Ascending aorta (tissue), 2 donors: ENCODE measurements around the gene TLR6. TPM values are rescaled to one million over a fixed set of nuclear protein-coding genes. Genes with fewer than 3 reads are reported as not detected.
A peak's percentile ranks its signal among the peaks of the same experiment; 100 is the strongest.

Experiments used
- DNase-seq, 2 donors: peaks; one replicate each; pipeline ENCODE4 v3.0.0-alpha.2; 2019; ENCODE audit warnings: low spot score in 2 of 2
- H3K27ac ChIP-seq, 2 donors: fragments of 200-600 bp; sonication (generic); one replicate each; pipeline ENCODE4 v1.5.1; 2016 to 2017; ENCODE audit warnings: mild to moderate bottlenecking in 1 of 2
- H3K27me3 ChIP-seq: fragments of 200-600 bp; sonication (generic); one replicate; pipeline ENCODE4 v1.5.1; 2017
- H3K36me3 ChIP-seq, 2 donors: fragments of 200-600 bp; sonication (generic); one replicate each; pipeline ENCODE4 v1.5.1; 2016
- H3K4me1 ChIP-seq, 2 donors: fragments of 200-600 bp; sonication (generic); one replicate each; pipeline ENCODE4 v1.5.1; 2016 to 2017; ENCODE audit warnings: mild to moderate bottlenecking in 1 of 2
- H3K4me3 ChIP-seq, 2 donors: fragments of 200-600 bp; sonication (generic); one replicate each; pipeline ENCODE4 v1.5.1; 2016 to 2017; ENCODE audit warnings: mild to moderate bottlenecking in 1 of 2
- H3K9me3 ChIP-seq, 2 donors: fragments of 200-600 bp; sonication (generic); one replicate each; pipeline ENCODE4 v1.5.1; 2016
- CTCF ChIP-seq, 3 experiments: fragments of 200-600 bp in 2 of 3; fragments of 450-650 bp in 1 of 3; sonication (generic) in 2 of 3; IDR thresholded peaks; one replicate each; pipeline ENCODE4 v1.5.1; 2016 to 2019; ENCODE audit warnings: antibody characterized with exemption in 3 of 3, mild to moderate bottlenecking in 1 of 3, moderate library complexity in 1 of 3
- intact Hi-C: fragments of 100-400 bp; cut with DNase I; formaldehyde crosslinking; loops from one replicate; pipeline ENCODE4 v1.15.1; 2023
- total RNA-seq: library from RNA; depleted of rRNA; stranded (reverse); fragments of >200 nt; gene quantifications from one replicate; pipeline ENCODE4 v1.1.0, GENCODE V29; 2016

The TLR6 gene
- total RNA-seq, 1 donor from 2014 or later, result 0.11 TPM

DNA sequence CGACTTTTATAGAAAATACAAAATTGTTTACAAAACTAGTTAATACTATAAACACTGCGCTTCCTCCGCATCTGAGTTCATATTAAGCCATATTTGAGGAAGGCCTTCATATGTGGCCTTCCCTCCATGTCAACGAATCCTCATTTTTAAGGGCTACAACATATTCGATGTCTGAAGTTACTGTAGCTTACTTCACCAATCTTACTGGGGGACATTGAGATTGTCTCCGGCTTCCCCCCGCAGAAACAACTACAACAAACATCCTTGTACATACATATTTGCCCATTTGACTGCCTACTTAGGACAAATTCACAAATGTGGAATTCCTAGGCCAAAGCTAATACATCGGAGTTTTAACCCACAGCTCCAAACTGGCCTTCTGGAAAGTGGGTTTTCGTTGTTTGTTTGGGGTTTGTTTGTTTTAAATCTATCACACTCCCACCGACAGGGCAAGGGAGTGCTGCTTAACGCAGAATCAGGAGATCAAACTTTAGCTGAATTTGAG, 10.4 kb upstream of the TLR6 start:
- no peak for DNase-seq

GRCh38 chr4:38865445-38865844, 8.8 kb upstream of the TLR6 start:
- Histone ChIP-seq H3K9me3 (no peaks in the 10 kb centered on the region), H3K36me3 (no peaks in the 10 kb centered on the region), H3K4me1 (peaks cover 0 to 8% of the 10 kb centered on the region in 2 donors), H3K27ac (no peak overlapping the region), H3K27me3 (no peaks in the 10 kb centered on the region), H3K4me3 (no peak overlapping the region)
- intact Hi-C loops, result loop anchor here (5.0 to 10.0 kb wide), 4 partner anchors 179 to 691 kb away; partner anchors contain the start of genes KLF3 and WDR19
- no peak for TF ChIP-seq CTCF (IDR thresholded peaks at IDR 0.05)
- no peak for DNase-seq

More for the DNA sequence above, 10.4 kb upstream of the TLR6 start:
- Histone ChIP-seq H3K4me3 (peak overlapping the region; percentile 74 to 83), H3K9me3 (no peaks in the 10 kb centered on the region), H3K27me3 (no peaks in the 10 kb centered on the region), H3K27ac (peak overlapping the region; percentile 75 to 94), H3K36me3 (peaks cover 0 to 4% of the 10 kb centered on the region in 2 donors), H3K4me1 (peaks cover 0 to 13% of the 10 kb centered on the region in 2 donors)
- intact Hi-C loops, result loop anchor here (1.0 to 10.0 kb wide), 5 partner anchors 22 to 692 kb away; partner anchors contain the start of genes KLF3 and WDR19
- TF ChIP-seq CTCF (IDR thresholded peaks at IDR 0.05), result no peak

DNA sequence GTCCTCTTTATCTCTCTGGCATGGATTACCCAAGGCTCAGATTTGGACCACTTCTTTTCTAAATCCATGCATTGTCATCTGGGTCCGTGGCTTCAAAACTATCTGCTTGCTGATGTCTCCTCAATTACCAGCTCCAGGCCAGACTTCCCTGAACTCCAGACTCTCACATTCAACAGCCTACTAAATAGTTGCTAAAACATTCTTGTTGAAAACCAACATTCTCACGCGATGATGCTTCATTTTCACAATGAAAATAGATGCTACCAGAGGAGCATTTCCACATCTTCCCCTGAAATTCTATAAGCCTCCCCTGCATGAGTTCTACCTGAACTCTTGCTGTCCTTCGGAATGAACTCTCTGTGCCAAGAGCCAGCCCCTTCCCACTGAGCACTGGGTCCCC, 5.2 kb upstream of the TLR6 start:
- Histone ChIP-seq H3K4me1 (no peaks in the 10 kb centered on the region), H3K36me3 (no peaks in the 10 kb centered on the region), H3K27me3 (no peaks in the 10 kb centered on the region), H3K9me3 (no peaks in the 10 kb centered on the region), H3K27ac (no peak overlapping the region), H3K4me3 (no peak overlapping the region)
- DNase-seq, result no peak
- TF ChIP-seq CTCF (IDR thresholded peaks at IDR 0.05), result no peak
- intact Hi-C loops, result loop anchor here (10.0 kb wide), 2 partner anchors 183 to 687 kb away; no protein-coding TSS in a partner anchor

DNA sequence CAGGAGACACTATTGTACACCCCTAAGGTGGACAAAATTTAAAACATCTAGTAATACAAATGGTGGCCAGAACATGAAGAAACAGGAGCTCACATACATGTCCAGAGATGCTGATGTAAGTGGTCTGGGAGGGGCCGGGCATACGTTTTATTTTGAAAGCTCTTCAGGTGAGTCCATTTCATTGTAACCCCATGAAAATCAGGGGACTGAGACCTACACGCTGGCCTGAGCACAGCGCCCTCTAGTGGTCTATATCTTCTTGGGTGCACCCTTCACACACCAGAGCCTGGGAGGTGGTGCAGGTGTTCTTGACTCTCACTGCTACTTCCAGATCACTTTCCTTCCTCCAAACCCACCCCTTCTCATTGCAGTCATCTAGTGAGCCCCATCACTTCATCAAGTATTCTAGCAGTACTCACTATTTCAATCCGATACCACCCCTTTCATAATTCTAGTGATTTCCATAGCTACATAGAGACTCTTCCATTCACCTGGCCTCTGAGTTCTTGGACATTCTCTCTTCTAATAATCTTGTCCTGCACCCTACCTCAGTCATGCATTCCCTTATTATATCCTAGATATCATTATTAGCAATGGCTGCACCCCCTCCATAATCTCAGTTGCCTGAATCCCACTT, 4.3 kb upstream of the TLR6 start:
- H3K36me3 ChIP-seq, result no peaks in the 10 kb centered on the region
- H3K4me3 ChIP-seq, result no peak overlapping the region
- no peak for DNase-seq
- no peaks in the 10 kb centered on the region for H3K4me1 ChIP-seq
- H3K27me3 ChIP-seq, result no peaks in the 10 kb centered on the region
- peak; percentile 18 to 50 (median 27) for TF ChIP-seq CTCF (IDR thresholded peaks at IDR 0.05)
- intact Hi-C loops, result loop anchor here (10.0 kb wide), 2 partner anchors 184 to 686 kb away; no protein-coding TSS in a partner anchor
- H3K9me3 ChIP-seq, result no peaks in the 10 kb centered on the region
- H3K27ac ChIP-seq, result no peak overlapping the region

- no peak for TF ChIP-seq CTCF (IDR thresholded peaks at IDR 0.05)
- H3K36me3 ChIP-seq, result no peaks in the 10 kb centered on the region
- H3K9me3 ChIP-seq, result no peaks in the 10 kb centered on the region
- intact Hi-C loops, result loop anchor here (5.0 kb wide), 2 partner anchors 33 to 797 kb away; no protein-coding TSS in a partner anchor
- no peaks in the 10 kb centered on the region for H3K4me1 ChIP-seq
- H3K27me3 ChIP-seq, result no peaks in the 10 kb centered on the region
- H3K27ac ChIP-seq, result no peak overlapping the region
- H3K4me3 ChIP-seq, result no peak overlapping the region
- no peak for DNase-seq
Measured at GRCh38 chr4:38859501-38859900, 2.9 kb upstream of the TLR6 start.
